Left lobe of liver (tissue), 2 donors: Measurements from ENCODE around the gene WSCD1. TPM values are rescaled to one million over a fixed set of nuclear protein-coding genes. Genes with fewer than 3 reads are reported as not detected.

ENCODE experiments used
- ATAC-seq: fragments of 200-7000 bp; cut with Tn5 transposase; one replicate; pipeline ENCODE4 v1.9.1; 2020; ENCODE audit warnings: mild to moderate bottlenecking, moderate library complexity
- DNase-seq: peaks from one replicate; pipeline ENCODE4 v3.0.0-alpha.2; 2020; ENCODE audit warnings: low spot score
- total RNA-seq: library from RNA; stranded (reverse); gene quantifications from one replicate; pipeline ENCODE4 v1.2.1, GENCODE V29; 2021
- donor health status: DM: no; HTN: no; CAD: no; lungs with moderate emphysema.
- donor health status: DM: no; HTN: yes; CAD: no.

Gene WSCD1
- total RNA-seq, 1 donor from 2014 or later, result 2.9 TPM

GRCh38 chr17:6057562-6057961, 12.6 kb upstream of the WSCD1 start:
- no peak for ATAC-seq
- no peak for DNase-seq

DNA sequence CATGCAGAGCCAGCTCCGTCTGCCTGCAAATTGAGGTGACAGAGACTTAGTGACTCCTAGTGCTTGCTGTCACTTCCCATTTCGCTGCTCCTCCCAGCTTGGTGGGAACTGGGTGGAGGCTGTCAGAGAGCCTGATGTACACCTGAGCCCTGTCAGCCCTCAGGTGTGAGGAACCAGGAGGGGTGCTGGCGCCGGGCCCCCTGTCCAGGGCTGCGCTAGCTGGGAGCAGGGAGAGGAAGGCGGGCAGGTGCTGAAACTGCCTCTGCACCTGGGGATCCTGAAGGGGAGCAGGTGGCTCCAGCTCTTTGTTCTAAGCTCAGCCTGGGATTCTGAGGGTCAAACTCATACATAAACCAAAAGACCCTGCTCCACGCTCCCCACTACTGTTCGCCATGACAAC, 10.8 kb upstream of the WSCD1 start:
- DNase-seq, result no peak
- no peak for ATAC-seq

DNA sequence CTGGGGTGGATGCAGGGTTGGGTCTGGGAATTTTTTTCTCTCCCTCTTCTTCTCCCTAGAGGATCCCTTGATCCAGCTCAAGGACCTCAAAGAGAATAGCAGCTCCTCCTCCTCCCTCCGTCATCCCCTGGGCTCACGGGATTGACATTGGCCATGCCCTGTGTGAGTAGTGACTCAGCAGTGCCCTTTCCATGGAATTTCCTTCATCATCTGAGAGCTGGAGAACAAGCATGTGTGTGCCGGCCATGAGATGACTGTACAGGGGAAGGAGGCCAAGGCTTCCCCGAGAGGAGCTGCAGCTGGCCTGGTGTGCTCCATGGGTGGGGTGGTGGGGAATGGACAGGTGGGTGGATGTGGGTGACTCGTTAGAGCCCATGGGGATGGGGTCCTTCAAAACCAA, 8.9 kb upstream of the WSCD1 start:
- DNase-seq, result no peak
- no peak for ATAC-seq

- ATAC-seq (no peak), DNase-seq (no peak)
Observed at GRCh38 chr17:6064868-6065267, 5.3 kb upstream of the WSCD1 start.

DNA sequence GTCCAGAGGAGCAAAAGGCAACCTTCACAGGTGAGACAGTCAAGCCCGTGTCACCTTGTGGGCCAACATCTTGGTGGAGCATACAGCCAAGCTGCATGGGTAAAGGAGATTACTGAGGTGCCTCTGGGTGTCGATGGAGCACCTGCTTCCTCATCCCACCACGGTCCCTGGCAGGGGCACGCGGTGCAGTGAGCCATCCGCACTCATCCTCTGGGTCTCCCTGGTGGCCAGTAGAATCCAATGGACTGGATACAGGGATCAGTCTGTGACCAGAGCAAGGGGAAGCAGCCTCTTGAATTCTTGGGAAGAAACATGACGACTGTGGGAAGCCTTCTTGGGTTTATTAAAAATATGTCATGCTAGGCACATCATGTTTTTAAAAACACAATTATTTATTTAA, 4.8 kb upstream of the WSCD1 start:
- ATAC-seq, result no peak
- no peak for DNase-seq

GRCh38 chr17:6066183-6066948, 3.8 kb upstream of the WSCD1 start:
- DNase-seq (no peak), ATAC-seq (no peak)

- ATAC-seq (no peak), DNase-seq (no peak)
Observed at GRCh38 chr17:6067060-6067459, 3.1 kb upstream of the WSCD1 start.

DNA sequence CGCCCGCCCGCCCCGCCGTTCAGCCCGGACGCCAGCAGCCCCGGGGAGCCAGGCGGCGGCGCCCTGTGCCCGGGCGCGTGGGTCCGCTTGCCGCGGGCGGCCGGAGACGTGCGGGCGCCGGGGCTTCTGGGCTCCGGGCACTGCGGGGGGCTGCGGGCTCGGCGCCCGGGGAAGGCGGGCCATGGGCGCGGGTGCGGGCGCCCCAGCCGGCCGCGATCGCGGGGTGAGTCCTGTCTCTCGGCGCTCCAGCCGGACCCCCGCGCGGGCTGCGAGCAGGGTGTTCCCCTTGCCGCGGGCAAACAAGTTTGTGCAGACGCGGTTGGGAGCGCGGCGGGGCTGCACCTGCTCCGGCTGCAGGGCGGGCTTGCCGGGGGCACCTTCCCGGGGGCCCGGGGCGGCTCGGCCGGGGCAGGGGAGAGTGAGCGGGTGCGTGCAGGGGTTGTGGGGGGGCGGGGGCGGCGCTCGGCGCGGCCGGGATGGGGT, 292 bp downstream of the WSCD1 start:
- ATAC-seq, result peak; percentile 7
- no peak for DNase-seq

DNA sequence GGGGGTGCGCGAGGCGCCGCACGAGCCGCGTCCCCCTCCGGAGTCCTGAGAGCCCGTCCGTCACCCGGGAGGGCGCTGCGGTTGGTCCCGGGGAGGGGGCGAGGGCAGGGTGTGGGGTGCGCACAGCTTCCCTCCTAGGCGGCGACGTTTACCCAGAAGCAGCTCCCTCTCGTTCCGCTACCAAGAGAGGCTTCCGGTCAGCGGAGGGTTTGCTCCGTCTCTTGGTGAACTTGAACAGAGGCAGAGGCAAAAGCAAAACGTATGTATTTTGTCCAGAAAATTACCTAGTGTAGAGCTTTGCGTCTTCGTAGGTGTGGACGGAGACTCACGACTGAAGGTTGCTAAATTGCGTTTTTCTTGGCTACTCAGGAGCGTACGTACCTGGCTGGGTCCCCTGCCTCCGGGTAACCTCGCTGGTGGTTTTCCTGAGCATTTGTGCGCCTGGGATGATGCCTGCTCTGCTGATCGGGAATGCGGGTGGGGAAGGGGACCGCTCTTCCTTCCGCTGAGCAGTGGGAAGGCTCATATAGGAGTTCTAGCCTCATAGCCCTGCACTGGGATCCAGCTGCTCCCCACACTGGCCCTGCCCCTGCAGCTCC, 833 bp downstream of the WSCD1 start:
- ATAC-seq (peak; percentile 36), DNase-seq (no peak)

DNA sequence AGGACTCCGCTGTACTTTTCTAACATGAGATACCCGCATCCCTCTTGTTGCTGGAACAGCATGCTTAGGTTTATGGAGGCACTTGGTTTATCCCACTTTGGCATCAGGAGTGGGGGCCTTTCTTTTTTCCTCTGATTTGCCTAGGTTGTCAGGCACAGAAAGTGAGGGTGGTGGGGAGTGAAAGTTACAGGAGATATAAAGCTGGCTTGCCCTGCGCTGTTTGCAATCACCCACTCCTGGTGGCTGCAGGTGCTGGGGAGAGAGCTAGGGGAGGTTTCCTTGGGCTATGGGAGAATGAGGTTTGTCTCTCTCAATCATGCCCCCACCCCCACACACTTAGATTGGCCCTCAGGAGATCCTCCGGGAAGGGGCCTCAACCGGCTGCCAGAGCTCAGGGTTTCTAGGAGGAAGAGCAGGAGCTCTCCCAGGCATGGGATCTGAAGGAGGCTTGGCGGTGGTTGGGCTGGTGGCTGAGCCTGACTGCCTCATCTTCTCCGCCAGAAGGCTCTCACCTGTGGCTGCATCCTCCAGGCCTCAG, 1.4 kb downstream of the WSCD1 start:
- no peak for ATAC-seq
- DNase-seq, result no peak

DNA sequence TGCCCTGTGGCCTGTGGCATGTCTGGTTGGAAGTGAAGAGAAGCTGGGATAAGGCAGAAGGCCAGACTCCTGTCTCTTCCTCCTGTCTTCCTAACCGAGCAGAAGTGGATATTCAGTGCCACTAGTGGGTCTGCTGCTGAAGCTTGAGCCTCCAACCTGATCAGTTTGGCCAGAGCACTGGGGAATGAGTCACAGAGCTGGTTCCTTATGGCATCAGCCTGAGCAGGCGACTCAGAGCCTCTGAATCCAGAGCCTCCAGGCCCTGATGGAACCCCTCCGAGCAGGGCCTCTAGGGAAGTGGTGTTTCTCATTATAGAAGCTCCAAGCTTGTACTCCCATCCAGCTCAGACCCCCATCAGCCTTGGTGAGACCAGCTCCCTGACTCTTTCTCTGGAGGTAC, 2.0 kb downstream of the WSCD1 start:
- DNase-seq (no peak), ATAC-seq (no peak)

DNA sequence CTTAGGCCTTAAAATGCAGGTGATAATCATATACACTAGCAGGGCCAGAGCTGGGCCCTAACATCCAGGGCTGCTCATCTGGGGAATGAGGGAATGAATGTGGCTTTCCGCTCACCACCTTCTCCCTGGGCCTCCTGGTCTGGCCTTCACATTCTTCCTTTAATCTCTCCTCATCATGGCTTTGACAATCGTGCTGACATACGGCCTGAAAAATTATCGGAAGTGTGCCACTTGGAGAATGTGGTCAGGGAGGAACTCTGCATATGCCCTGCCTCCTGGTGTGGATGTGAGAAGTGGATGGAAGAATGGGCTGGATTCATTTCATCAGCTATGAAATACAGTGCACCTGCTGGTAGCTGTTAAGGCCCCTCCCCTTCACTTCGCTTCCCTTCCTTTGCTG, 2.4 kb downstream of the WSCD1 start:
- no peak for ATAC-seq
- DNase-seq, result no peak

DNA sequence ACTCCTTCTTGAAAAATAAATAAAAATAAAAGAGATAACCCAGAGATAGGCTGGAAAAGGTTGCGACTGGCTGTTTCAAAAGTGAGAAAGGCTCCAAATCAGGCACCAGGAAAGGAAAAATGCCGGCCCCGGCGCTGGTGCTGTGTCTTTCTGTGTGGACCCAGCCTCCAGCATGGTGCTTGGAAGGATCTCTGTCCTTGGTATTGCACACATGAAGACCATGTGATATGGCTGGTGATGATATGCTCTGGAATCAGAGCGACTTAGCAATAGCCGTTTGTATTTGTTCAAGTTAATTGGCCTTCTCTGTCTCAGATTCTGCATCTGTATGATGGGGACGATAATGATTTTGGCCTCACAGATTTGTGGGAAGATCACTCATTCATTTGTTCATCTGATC, 3.4 kb downstream of the WSCD1 start:
- DNase-seq (no peak), ATAC-seq (no peak)

GRCh38 chr17:6075050-6075449, 4.9 kb downstream of the WSCD1 start:
- DNase-seq (no peak), ATAC-seq (no peak)

GRCh38 chr17:6075845-6076244, 5.7 kb downstream of the WSCD1 start:
- no peak for ATAC-seq
- no peak for DNase-seq

DNA sequence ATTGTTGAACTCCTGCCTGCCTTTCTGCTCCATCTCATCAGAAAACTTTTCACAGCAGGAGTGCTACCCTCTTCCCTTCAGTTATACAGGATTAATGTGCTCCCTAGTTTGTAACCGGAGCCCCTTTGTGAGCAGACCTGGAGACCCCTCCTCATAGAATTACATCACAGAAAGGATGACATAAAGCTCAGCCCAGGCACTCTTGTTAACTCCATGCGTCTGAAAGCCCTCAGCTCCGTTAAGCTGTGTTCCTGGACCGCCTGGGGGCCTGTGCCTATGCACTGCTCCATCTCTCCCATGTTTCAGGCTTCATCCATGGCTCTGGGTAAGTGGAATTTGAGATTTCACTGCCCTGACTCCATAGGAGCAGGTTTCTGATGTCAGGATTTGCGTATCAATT, 7.6 kb downstream of the WSCD1 start:
- DNase-seq (no peak), ATAC-seq (no peak)

- ATAC-seq, result no peak
- no peak for DNase-seq
Observed at GRCh38 chr17:6078458-6078871, 8.3 kb downstream of the WSCD1 start.

GRCh38 chr17:6079155-6079888, 9.1 kb downstream of the WSCD1 start:
- ATAC-seq (no peak), DNase-seq (no peak)

DNA sequence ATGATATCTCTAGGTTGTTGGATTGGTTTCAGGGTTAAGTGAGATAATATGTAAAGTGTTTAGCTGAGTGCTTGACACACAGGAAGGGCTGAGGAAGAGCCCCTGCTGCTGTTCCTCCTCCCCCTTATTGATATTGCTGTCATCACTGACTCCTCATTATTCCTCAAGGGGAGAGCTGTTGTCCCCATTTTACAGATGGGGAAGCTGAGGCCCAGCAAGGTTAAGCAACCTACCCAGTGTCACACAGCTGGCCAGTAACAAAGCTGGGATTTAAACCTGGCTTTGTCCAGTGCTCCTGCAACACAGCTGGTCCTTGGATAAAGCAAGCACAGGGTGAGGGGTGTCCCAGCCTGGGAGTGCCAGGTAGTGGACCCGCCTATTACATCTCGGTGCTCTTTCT, 9.8 kb downstream of the WSCD1 start:
- DNase-seq (no peak), ATAC-seq (no peak)

DNA sequence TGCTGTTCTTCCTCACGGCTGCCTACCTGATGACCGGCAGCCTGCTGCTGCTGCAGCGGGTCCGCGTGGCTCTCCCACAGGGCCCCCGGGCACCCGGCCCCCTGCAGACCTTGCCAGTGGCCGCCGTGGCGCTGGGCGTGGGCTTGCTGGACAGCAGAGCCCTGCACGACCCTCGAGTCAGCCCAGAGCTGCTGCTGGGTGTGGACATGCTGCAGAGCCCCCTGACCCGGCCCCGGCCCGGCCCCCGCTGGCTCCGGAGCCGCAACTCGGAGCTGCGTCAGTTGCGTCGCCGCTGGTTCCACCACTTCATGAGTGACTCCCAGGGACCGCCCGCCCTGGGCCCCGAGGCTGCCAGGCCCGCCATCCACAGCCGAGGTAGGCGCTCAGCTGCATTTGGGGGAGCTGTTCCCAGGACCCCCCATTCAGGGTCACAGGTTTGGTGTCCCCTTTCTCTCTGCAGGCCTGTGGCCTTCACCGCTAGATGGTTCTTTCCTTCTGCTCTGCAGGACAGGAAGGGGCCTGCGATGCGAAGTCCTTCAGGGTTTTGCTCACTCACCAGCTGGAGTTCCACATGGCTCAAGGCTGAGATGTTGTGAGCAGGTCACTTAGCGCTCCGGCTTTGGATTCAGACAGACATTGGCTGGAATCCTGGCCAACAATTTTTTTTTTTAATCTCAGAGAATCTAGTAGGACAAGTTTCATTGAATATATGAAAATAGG, 10.7 kb downstream of the WSCD1 start:
- DNase-seq, result no peak
- ATAC-seq, result no peak

GRCh38 chr17:6082335-6082734, 12.2 kb downstream of the WSCD1 start:
- DNase-seq (no peak), ATAC-seq (no peak)
